Kidney (tissue), 14 donors: ENCODE data around the gene TMEM242. TPM values are rescaled to one million over a fixed set of nuclear protein-coding genes. Genes with fewer than 3 reads are reported as not detected.
A peak's percentile ranks its signal among the peaks of the same experiment; 100 is the strongest.

Experiments
- DNase-seq, 5 donors: peaks; one replicate each; pipeline ENCODE4 v3.0.0-alpha.2; 2013 to 2020
- FAIRE-seq: peaks from 2 replicates; lab custom pipeline; 2012; peaks lifted over from hg19 to GRCh38; lab: Jason Lieb, UNC
- H3K27ac ChIP-seq, 2 donors: one replicate each; pipeline ENCODE4 v1.7.0; 2013; ENCODE audit warnings: low read depth in 2 of 2, low read length in 2 of 2, inconsistent platforms in 1 of 2
- H3K27me3 ChIP-seq: one replicate; pipeline ENCODE4 v1.7.1; 2013; ENCODE audit warnings: low read length, inconsistent platforms; ENCODE audit not compliant: control insufficient read depth, insufficient read depth
- H3K36me3 ChIP-seq, 3 donors: one replicate each; pipeline versions ENCODE4 v1.7.0 to v1.7.1; 2013; ENCODE audit warnings: low read length in 3 of 3, control low read depth in 1 of 3, inconsistent platforms in 1 of 3; ENCODE audit not compliant: insufficient read depth in 3 of 3, control insufficient read depth in 2 of 3
- H3K4me1 ChIP-seq, 3 donors: one replicate each; pipeline versions ENCODE4 v1.7.0 to v1.7.1; 2013; ENCODE audit warnings: low read length in 3 of 3, inconsistent platforms in 1 of 3, low read depth in 1 of 3; ENCODE audit not compliant: control insufficient read depth in 2 of 3, insufficient read depth in 2 of 3
- H3K4me3 ChIP-seq, 3 donors: one replicate each; pipeline versions ENCODE4 v1.7.0 to v1.8.1; 2013; ENCODE audit warnings: low read length in 3 of 3, control low read depth in 1 of 3, inconsistent platforms in 1 of 3
- H3K9ac ChIP-seq, 3 donors: one replicate each; pipeline versions ENCODE4 v1.7.0 to v1.7.1; 2013; ENCODE audit warnings: low read length in 3 of 3, control low read depth in 1 of 3, inconsistent platforms in 1 of 3
- H3K9me3 ChIP-seq, 3 donors: one replicate each; pipeline versions ENCODE4 v1.7.0 to v1.7.1; 2013; ENCODE audit warnings: low read length in 3 of 3, control low read depth in 1 of 3, inconsistent platforms in 1 of 3; ENCODE audit not compliant: control insufficient read depth in 2 of 3, insufficient read depth in 1 of 3
- intact Hi-C: fragments of 100-400 bp; cut with DNase I; formaldehyde crosslinking; loops from one replicate; pipeline ENCODE4 v1.11.1; 2022
- polyA plus RNA-seq: library from polyadenylated mRNA; stranded (reverse); fragments of 350-450 nt; fragmentation: Illumina TruSeq; extraction: RNeasy Lipid Tissue Mini Kit (QIAGEN cat#74804); gene quantifications from one replicate; pipeline ENCODE4 v1.2.3, GENCODE V29; 2014; ENCODE audit warnings: low read depth, low replicate concordance; ENCODE audit not compliant: insufficient read depth
- total RNA-seq: library from RNA; stranded (reverse); fragmentation: NEBNext Ultra II Directional; extraction: Animal tissue kit (Norgen Biotek cat#: 25700); gene quantifications from one replicate; pipeline ENCODE4 v1.2.1, GENCODE V29; 2021
- TF ChIP-seq, protein P1 (sequence below): IDR thresholded peaks from 3 replicates; pipeline ENCODE4 v1.5.1; 2012; ENCODE audit warnings: mild to moderate bottlenecking, moderate library complexity, borderline replicate concordance; ENCODE audit not compliant: insufficient read depth; ENCODE audit errors: extremely low read depth
- donor health status: control.
- donor health status: control.
- donor health status: control.
- donor health status: control.
- donor health status: control.
- donor health status: DM: yes; HTN: yes; CAD: no.
- donor health status: Normal renal cell carcinoma (clear cell type).

Gene TMEM242
- total and polyA plus RNA-seq, 2 donors from 2014 or later: 14.2 to 14.3 TPM

DNA sequence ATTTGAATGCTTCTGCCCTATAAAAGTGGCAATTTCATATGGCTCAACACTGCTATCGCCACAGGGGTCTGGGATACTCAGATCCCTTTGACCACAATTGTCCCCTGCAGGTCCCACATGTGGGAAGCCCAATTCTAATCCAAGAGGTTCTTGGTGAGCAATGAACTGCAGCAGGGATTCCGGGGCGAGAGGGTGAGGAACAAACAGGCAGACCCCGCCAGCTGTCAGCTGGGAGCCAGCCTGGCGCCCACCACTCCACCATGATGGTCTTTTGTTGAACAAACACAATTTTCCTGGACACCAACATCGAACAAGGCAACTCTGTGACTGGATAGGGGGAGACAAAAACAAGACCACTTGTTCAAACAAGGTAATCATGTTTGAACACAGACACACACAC lies 80.5 kb downstream of the TMEM242 start:
- DNase-seq: no peak

DNA sequence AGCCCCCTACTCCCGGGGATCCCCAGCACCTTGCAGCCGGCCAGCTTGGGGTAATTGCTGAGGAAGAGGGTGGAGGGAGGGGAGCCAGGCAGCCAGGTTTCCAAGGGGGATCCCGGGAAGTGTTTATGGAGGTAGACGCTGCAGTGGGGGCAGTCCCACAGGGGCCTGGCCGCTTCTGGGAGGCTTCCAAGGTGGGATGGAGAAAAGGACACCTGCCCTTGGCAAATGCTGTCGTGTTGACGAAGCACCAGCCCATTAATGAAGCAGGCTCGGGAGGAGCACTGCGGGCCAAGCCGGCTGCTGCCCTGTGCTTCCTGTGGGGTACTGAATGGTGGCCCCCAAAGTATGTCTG lies 82.4 kb downstream of the TMEM242 start:
- Histone ChIP-seq H3K36me3 (no peaks in the 10 kb centered on the region), H3K27ac (peak overlapping the region; percentile 75 to 82), H3K9me3 (no peaks in the 10 kb centered on the region), H3K4me1 (peaks cover 0 to 15% (median 0%) of the 10 kb centered on the region in 3 donors), H3K4me3 (no peak overlapping the region), H3K9ac (no peak overlapping the region), H3K27me3 (peaks cover 2% of the 10 kb centered on the region)
- FAIRE-seq (no peak), DNase-seq (no peak)
- TF ChIP-seq, protein P1, sequence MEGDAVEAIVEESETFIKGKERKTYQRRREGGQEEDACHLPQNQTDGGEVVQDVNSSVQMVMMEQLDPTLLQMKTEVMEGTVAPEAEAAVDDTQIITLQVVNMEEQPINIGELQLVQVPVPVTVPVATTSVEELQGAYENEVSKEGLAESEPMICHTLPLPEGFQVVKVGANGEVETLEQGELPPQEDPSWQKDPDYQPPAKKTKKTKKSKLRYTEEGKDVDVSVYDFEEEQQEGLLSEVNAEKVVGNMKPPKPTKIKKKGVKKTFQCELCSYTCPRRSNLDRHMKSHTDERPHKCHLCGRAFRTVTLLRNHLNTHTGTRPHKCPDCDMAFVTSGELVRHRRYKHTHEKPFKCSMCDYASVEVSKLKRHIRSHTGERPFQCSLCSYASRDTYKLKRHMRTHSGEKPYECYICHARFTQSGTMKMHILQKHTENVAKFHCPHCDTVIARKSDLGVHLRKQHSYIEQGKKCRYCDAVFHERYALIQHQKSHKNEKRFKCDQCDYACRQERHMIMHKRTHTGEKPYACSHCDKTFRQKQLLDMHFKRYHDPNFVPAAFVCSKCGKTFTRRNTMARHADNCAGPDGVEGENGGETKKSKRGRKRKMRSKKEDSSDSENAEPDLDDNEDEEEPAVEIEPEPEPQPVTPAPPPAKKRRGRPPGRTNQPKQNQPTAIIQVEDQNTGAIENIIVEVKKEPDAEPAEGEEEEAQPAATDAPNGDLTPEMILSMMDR: no peak
- intact Hi-C loops: no loop called here

More for the DNA sequence above, 80.5 kb downstream of the TMEM242 start:
- intact Hi-C loops: no loop called here
- Histone ChIP-seq H3K9ac (no peak overlapping the region), H3K9me3 (no peaks in the 10 kb centered on the region), H3K4me3 (no peak overlapping the region), H3K4me1 (peaks cover 0 to 10% (median 0%) of the 10 kb centered on the region in 3 donors), H3K27ac (no peak overlapping the region), H3K36me3 (no peaks in the 10 kb centered on the region), H3K27me3 (peaks cover 2% of the 10 kb centered on the region)
- FAIRE-seq: no peak
- TF ChIP-seq, protein P1: no peak

DNA sequence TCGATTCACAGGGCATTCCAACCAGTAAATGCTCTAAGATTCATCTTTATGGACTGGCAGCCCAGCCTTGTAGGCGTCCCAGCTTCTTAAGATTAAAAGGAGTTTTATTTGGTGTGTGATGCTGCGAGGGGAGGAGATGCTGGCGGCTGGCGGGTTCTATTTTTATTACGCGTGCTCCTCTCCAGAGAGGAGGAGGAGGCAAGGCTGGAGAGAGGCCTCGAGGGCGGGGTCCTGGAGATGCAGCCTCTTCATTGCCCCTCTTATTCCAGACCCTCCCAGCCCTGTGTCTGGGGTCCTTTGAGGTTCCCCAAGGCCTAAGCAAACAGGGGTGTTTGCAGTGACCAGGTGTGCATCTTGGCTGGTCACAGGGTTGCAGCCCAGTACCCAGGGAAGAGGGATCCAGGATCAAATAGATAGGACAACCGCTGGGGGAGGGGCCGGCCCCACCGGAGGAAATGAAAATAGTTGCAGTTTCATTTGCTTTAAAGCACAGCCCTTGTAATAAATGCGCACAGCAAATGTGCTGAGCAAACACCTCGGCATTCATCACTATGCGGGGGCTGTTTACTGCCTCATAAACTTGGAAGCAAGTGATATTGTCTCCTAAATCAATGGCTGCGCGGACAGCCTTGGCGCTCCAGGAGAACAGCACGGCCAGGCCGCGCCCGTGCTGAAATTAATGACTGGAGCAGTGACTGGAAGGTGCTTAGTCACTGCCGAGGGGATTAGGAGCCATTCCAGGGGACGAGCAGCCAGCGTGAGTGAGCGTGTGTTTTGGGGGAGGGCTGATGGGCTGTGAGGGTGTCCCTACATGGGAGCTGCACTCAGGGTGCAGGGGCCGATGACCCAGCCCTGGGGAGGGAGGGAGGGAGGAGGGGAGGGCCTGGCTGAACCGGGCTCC lies 83.0 kb downstream of the TMEM242 start:
- H3K27ac ChIP-seq: peak overlapping the region; percentile 75 to 82
- DNase-seq (peak; percentile 69 to 91 (median 74)), FAIRE-seq (no peak)
- peak overlapping the region in 2 of 3 donors; percentile 37 to 40 for H3K4me3 ChIP-seq
- H3K9ac ChIP-seq: no peak overlapping the region
- no peaks in the 10 kb centered on the region for H3K36me3 ChIP-seq
- intact Hi-C loops: no loop called here
- peaks cover 0 to 18% (median 0%) of the 10 kb centered on the region in 3 donors for H3K4me1 ChIP-seq
- TF ChIP-seq, protein P1: no peak
- H3K27me3 ChIP-seq: peaks cover 2% of the 10 kb centered on the region
- H3K9me3 ChIP-seq: no peaks in the 10 kb centered on the region
